ENCODE measurements around the gene DND1. TPM values are rescaled to one million over a fixed set of nuclear protein-coding genes. Genes with fewer than 3 reads are reported as not detected.

DND1 gene
- total RNA-seq, 1 experiment from 2014 or later = 1.8 TPM

- peaks cover 13% of the 10 kb centered on the region for H3K4me1 ChIP-seq (ENCODE audit: control insufficient read depth, insufficient read depth, low read length)
- no peaks in the 10 kb centered on the region for H3K36me3 ChIP-seq (ENCODE audit: control insufficient read depth, insufficient read depth, low read length)
- POLR2A ChIA-PET = no interaction called here
- CTCF ChIA-PET = no interaction called here
- in situ Hi-C loops (cut with HindIII; ENCODE audit: low pct_unique_long_range_greater_than_20kb, low sequenced_read_pairs) (no loop called here), intact Hi-C loops (cut with micrococcal nuclease; ENCODE audit: unreplicated experiment) (loop anchor here (5.0 kb wide), 2 partner anchors 60 to 75 kb away; partner anchors contain the start of genes APBB3 and SLC35A4)
- ATAC-seq (no peak), DNase-seq (ENCODE audit: low read depth, low spot score) (no peak)
- TF ChIP-seq CTCF (IDR thresholded peaks at IDR 0.05) = no peak
- no peak for TF ChIP-seq SIN3A (IDR thresholded peaks at IDR 0.05; ENCODE audit: borderline replicate concordance, insufficient read depth, low read depth, low read length)
- no peak for TF ChIP-seq REST (IDR thresholded peaks at IDR 0.05; ENCODE audit: insufficient read depth in 1 of 2, low read depth in 2 of 2, low read length in 1 of 2)
- TF ChIP-seq POLR2AphosphoS5 (IDR thresholded peaks at IDR 0.05; ENCODE audit: low read depth, low read length) = no peak
- no peak for TF ChIP-seq TCF7L2 (IDR thresholded peaks at IDR 0.05; ENCODE audit: low read depth, low read length)
- H3K27ac ChIP-seq (ENCODE audit: low read length) = no peak overlapping the region
- H3K27me3 ChIP-seq (ENCODE audit: control insufficient read depth, insufficient read depth, low read length) = no peaks in the 10 kb centered on the region
- H3K9me3 ChIP-seq (ENCODE audit: control insufficient read depth, insufficient read depth, low read depth, low read length) = no peaks in the 10 kb centered on the region
- BruUV-seq (replicated peaks) = no TSS peak
- no peak overlapping the region for H3K4me3 ChIP-seq (ENCODE audit: low read depth in 2 of 2, low read length in 2 of 2)
Measured at GRCh38 chr5:140637371-140638100, 35.8 kb downstream of the DND1 start.

GRCh38 chr5:140635291-140636257 lies 37.8 kb downstream of the DND1 start:
- no TSS peak for BruUV-seq (replicated peaks)
- H3K36me3 ChIP-seq (ENCODE audit: control insufficient read depth, insufficient read depth, low read length) = no peaks in the 10 kb centered on the region
- ChIA-PET POLR2A (interaction anchor here (1.1 kb wide), 1 partner anchor 12 kb away, joined by 3 read pairs; the partner anchor contains the start of genes IK and NDUFA2), CTCF (interaction anchor here (0.7 kb wide), 2 partner anchors 76 to 141 kb away, joined by 4 to 6 read pairs; no protein-coding TSS in a partner anchor)
- TF ChIP-seq CTCF (IDR thresholded peaks at IDR 0.05) (peak; percentile 53), SIN3A (IDR thresholded peaks at IDR 0.05; ENCODE audit: borderline replicate concordance, insufficient read depth, low read depth, low read length) (no peak)
- DNase-seq (ENCODE audit: low read depth, low spot score) (no peak), ATAC-seq (no peak)
- no peaks in the 10 kb centered on the region for H3K9me3 ChIP-seq (ENCODE audit: control insufficient read depth, insufficient read depth, low read depth, low read length)
- H3K4me1 ChIP-seq (ENCODE audit: control insufficient read depth, insufficient read depth, low read length) = peaks cover 13% of the 10 kb centered on the region
- no peak overlapping the region for H3K27ac ChIP-seq (ENCODE audit: low read length)
- in situ Hi-C loops (cut with HindIII; ENCODE audit: low pct_unique_long_range_greater_than_20kb, low sequenced_read_pairs) (no loop called here), intact Hi-C loops (cut with micrococcal nuclease; ENCODE audit: unreplicated experiment) (loop anchor here (5.0 kb wide), 2 partner anchors 58 to 73 kb away; partner anchors contain the start of genes APBB3 and SLC35A4)
- H3K4me3 ChIP-seq (ENCODE audit: low read depth in 2 of 2, low read length in 2 of 2) = no peak overlapping the region
- H3K27me3 ChIP-seq (ENCODE audit: control insufficient read depth, insufficient read depth, low read length) = no peaks in the 10 kb centered on the region
